ENCODE results near the gene ADAM33.

ADAM33 gene

DNA sequence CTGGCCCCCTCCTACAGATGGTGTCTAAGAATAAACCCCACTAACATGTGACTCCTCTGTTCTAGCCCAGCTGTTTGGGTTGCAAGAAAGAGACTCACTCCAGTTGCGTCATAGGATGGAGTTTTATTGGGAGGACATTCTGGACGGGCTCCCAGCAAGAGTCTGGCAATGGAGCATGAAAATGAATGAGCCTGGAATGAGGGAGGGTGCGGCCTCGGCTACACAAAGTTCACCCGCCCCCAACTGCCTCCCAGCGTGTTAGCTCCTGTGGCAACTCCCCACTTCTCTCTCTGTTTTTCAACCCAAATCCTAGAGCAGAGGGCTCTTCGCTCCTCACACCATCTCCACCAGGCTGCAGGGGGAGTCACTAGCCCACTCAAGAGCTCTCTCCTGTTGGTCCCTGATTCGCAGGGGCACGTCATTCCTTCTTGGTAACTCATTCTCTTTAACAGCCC, 5.1 kb upstream of the ADAM33 start:
- no peak for DNase-seq

DNA sequence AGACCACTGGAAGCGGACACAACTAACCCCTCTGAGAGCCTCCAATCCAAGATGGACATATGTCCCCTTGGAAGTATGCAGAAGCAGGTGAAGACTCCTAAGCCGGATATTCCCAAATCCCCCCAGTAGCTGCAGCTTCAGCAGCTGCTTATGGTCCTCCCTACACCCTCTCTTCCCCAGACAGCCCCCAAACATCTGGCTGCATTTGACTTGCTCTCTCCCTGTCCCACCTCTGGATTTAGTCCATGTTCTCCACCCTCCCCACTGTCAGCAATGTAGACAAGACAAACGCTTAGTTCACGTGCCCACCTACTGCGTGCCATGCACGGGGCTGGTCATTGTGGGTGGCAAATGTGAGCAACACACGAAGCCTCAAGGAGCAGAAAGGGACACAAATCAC, 4.6 kb upstream of the ADAM33 start:
- DNase-seq, result no peak

DNA sequence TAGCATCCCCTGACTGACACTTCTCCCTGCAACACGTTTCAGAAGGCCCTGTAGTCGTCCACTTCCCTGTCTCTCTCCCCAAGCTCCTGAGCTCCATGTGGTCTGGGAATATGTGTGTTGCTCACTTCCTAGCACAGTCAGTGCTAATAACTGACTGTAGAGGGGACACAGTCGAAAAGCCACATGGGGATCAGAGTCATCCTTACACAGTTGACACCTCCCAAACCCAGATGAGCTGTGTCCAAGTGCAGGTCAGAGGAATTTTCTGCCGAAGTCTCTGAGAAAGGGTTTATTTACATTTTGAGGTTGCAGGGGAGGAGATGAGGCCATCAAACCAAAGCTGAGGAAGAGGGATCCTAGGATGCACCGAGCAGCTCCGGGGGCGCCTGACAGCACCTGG, 3.5 kb upstream of the ADAM33 start:
- no peak for DNase-seq

DNA sequence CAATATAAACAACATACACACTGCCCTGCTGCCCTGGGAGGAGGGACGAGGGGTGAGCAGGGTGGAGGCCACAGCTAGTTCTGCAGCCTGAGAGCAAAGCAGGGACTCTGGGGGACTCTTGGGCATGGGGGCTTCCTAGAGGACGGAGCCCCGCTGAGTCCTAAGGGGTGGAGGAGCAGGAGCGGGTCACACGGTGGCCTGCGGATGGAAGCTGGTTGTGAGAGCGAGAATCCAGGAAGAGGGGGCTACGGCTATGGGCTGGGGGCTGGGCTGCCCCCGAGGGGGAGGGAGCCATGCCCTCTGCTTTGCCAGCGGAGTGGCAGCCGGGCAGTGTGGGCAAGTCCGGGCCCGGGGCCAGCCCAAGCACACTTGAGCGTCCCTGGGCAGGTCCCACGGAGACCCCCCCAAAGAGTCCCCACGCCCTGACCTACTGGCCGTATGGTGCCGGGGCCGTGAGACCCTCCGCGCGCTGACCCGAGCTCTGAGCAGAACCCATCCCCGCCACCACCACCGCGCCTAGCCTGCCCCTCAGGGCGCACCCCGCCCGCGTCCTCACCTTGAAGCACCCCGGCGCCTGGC, 369 bp downstream of the ADAM33 start:
- DNase-seq, result no peak

DNA sequence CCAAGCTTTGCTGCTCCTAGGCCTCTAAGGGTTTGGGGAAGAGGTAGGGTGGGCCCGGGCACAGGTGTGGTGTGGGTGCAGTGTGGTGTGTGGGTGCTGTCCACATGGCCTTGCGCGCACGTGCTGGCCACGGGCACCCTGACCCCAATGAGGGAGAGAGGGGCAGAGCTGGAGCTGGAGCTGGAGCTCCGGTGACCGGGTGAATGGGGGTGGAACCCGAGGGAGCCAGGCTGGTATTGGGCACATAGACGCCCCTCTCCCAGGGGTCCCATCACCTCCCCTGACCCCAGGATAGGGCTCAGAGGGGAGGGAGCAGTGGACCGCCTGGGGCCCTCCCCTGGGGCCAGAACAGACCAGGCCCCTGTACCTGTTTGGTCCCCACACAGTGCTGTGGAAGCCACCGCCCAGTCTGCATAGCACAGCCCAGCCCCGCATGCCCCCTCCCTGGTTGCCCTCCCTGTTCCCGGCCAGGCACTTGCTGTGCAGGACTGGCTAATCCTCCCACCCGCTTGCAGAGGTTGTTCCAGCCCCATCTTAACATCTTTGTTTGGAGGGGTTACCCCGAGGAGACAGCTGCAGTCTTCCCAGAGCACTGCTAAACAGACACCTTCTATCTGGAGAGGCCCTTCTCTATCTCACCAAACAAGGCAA, 984 bp downstream of the ADAM33 start:
- DNase-seq, result no peak

DNA sequence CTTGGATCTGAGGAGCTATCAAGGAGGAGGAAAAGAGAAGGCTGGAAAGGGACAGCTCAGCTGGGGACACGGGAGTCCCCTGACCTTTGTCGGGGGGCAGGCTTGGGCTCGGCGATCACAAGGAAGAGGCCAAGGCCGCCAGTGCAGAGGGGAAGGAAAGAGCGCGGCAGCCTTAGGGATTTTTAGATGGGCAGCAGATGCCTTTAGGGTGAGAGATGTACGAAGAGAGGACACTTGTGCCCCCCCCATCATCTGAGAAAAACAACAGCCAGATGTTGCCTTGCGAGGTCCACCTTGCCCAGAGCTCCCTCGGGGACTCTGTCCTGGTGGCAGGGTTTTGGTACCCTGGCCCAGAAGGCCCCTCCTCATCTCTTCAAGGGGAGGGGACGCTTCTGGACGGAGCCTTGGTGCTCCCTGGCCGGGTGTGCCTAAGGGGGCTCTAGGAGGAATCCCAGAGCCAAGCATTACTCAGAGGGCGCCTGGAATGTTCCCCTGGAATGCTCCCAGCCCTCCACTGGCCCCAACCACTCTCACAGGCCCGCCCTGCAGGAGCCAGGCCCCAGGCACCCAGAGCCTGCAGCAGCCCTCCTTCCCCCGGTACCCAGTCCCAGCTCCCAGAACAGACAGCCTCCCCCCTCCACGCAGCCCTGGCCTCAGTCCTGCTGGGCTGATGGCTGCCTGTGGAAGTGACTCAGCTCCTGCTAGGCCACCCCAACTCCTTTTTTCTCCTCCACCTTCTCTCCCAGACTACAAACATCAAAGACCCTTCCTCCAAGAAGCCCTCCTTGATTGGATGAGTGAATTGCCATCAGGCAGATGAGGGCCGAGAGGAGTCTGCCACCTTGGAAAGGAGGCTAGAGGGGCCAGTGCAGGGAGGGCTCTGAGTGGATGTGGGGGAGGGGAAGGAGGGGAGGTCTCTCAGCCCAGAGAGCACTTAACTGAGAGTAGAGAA, 1.8 kb downstream of the ADAM33 start:
- no peak for DNase-seq

DNA sequence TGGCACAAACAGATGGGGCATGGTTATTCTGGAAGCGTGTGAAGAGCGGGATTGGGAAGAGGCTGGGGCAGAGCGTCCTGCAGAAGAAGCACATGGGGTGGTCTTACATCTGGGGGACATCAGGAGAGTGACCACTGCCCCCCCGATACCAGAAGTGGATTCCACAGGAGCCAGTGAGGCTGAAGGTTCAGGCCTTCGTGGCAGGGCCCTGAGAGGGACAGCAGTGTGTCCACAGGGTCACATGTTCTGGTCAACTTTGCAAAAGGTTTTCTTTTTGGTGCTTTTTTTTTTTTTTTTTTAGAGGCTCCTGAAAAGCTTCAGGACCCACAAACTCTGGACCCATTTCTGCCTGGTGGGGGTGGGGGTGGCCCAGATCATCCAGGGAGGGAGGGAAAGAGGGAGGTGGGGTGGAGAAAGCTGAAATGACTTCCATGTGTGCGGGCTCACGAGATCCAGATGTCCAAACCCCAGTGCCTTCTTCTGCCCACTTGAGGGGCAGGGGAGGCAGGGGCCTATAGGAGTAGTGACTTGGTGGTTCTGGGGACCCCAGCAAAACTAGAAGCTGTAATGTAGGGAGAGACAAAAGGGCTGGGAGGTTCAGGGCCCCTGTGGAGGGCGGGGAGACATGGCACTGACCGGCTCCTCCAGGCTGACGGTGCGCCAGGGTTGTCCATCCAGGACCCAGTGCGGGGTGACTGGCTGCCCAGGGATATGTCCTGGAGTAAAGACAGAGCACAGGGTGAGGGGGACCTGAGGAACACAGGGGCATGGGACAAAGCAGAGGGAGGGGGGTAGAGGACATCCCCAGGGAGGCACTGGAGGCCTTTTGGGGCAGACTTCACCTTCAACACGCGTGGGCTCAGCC, 2.7 kb downstream of the ADAM33 start:
- DNase-seq, result no peak

DNA sequence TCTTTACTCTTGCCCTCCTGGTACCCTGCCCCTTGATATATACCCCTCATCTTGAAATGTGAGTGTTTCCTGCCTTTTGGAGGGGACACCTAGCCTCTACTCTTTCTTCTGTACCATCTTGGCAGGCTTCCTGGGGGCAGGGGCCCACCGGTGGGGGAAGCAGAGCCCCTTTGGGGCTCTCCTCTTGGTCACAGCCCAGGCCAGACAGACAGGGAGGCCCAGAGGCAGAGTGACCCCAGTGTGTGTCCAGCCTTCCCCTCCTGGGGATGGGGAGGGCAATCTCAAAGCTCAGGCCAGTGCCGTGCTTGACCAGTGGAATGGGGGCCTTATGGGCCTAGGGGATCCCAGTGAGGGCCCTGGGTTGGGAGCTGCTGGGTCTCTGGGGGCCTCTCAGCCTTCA, 3.6 kb downstream of the ADAM33 start:
- no peak for DNase-seq

DNA sequence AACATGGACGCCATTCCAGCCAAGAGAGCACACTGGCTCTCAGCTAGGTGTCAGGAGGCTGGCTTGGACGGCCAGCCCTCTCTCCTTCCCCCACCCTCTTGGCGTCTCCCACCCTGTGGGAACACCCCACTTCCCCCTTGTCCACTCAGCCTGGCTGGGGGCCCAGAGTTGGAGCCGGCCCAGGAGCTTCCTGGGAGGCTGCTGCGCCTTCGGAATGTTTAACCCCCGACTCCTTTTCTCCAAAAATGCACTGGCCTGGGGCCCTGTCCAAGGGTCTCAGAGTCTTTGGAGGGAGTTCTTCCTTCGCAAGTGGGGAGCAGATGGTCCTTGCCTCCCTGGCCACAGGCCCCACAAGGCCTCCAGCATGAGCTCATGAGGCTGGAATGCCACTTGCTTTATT, 4.1 kb downstream of the ADAM33 start:
- no peak for DNase-seq

DNA sequence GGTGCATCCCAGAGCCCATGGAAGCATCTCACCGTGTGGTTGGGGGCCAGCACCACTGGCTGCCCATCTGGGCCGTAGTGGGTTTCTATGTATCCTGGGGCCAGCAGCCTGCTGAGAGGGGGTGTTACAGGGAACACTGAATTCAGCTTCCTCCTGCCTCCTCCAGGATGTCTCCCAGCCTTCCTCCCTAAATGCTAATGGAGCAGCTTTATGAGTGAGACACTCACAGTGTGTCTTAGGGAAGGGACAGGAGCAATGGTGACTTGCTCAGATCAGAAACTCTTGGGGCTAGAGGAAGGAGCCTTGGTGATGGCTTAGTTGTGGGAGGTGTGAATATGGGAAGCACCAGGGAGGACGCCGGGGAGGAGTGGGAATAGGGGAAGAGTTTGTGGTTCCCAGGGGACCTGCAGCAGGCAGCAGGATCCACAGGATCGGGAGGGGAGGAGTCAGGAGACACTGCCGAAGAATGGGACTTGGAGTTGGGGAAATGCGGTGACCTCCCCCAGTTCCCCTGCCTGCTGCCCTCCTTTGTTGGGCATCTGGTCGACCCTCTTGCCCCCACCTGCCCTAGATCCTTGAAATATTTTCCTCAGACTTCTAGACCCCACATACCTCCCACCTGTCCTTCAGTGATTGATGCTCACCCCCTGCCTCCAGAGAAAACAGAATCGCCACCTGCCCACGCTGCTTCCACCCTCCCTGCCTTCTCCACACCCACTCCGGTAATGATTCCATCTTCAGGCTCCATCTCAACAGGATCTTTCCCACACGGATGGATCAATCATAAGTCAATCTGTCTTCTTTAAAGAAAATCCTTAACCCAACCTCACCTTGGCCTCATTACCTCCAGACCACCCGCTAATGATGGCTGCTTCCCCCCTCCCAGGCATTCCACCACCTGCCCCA, 6.6 kb downstream of the ADAM33 start:
- DNase-seq, result no peak

DNA sequence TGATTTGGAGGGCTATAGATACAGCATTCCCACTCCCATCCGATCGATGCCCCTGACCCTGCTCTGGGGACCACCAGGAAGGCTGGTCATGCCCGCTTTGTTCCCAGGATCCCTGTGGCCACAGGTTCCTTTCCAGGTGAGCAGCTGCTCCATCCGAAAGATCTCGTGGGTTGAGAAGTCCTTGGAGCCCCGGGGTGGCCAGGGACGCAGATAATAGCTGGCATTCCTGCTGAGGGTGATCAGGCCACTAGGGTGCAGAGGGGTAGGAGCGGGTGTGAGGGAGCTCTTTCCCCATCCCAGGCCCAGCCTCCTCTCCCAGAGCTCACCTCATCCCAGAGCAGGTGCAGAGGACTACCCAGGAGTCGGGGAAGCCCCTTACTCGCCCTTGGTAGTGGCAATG, 7.4 kb downstream of the ADAM33 start:
- no peak for DNase-seq

DNA sequence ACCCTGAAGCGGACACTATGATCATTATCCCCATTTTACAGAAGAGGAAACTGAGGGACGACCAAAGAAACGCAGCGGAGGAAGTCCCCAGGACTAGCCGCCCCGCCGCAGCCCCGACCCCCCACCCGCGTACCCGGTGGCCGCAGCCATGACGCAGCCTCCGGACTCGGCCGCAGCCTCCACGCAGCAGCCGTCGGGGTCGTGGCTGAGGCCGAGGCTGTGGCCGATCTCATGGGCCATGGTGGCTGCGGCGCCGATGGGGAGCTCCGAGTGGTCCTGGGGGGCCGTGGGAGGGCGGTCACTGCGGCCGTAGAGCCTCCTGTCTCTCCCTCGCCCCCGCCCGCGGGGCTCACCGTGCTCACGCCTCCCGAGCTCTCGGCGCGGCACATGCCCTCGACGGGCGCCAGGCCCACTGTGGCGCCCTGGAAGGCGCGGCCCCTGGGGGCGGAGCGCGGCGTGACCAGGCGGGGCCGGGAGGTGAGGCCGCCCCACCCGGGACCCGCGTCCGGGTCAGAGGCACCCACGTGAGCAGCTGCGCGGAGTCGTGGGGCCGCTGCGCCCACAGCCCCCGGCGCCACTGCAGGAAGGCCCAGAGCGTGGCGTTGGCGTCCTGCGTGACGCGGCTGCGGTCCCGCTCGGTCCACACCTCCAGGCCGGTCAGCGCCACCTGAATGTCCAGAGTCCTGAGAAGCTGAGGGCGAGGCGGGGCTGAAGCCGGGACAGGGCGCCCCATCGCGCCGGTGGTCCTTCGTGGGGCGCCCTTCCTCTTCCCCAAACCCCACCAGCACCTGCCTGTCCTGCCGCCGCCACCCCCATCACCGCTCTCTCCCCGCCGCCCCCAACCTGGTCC, 8.4 kb downstream of the ADAM33 start:
- no peak for DNase-seq

DNA sequence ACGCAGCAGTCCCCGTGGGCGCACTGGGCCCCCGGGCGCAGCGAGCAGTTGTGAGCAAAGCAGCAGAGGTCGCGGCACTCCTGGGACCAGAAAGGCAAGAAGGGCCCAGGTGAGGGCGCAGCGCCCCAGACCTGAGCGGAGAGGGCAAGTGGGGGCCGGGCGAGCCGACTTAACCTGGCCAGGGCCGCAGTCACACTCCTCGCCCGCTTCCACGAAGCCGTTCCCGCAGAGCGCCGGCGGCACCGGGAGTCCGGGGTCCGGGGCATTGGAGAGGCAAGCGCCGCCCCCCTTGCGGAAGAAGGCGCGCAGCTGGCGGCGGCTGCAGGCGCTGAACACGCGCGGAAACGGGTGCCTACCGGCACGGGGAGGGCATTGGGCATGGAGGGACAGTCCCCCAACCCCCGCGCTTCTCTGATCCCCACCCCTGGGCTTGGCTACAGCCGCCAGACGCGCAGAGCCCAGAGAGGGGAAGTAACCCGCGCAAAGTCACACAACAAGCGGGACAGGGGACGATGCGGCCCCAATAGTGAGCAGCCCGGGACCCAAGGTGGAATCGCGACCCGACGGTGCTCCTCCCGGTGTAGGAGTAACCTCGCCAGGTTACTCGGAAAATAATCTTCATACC, 9.2 kb downstream of the ADAM33 start:
- no peak for DNase-seq

DNA sequence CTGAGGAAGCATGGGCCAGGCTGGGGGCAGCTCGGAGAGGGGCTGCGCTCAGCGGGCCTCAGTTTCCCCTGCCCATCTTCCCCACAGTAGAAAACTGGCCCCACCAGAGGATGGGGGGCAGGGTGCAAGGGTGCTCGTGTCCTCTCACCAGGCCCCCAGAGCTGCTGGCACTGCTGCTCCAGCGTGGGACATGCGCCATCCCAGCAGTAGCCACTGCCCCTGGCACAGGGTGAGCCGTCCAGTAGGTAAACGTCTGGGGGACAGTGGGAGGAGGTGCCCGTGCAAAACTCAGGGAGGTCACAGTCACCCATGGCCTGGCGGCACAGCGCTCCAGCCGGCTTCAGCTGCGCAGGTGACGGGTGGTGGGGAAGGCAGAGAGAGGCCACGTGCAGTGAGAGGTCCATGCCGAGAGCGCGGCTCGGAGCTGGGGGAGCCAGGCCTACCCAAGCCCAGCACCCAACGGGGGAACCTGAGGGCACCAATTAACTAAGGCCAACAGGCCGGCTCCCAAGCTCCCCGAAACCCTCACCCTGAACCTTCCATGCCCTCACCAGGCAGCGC, 9.7 kb downstream of the ADAM33 start:
- no peak for DNase-seq

DNA sequence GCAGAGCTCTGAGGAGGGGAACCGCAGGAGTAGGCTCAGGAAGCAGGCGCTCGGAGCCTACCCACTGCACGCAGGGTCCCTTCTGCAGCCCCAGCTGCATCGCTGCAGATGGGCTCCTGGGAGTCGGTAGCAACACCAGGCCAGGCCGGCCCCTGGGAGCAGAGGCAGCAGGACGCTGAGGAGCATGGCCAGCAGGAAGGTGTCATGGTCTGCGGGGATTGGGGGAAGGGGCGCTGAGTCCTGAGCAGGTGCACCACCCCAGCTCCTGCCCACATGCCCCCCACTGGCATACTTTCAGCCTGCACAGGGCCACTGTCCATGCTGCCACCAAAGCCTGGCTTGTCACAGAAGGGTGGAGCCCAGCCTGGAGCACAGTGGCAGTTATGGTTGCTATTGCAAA, 10.9 kb downstream of the ADAM33 start:
- DNase-seq, result no peak

DNA sequence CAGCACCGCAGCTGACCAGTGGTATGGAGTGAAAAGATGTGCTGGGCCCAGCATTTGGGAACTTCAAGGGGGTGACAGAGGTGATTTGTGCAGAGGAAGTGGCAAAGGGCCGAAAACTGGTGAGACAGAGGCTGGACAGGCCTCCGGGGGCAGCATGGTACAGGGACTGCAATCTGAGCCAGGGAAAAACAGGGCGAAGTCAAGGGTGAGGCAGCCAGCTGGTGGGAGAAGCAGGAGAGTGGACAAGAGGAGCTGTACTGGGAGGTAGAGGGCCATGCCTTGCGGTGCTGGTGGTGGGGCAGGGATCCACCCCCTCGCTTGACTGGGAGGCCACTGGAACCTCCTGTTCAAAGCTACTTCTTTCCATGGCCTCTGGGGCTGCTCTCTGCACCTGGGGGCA, 11.3 kb downstream of the ADAM33 start:
- DNase-seq, result peak; percentile 38

DNA sequence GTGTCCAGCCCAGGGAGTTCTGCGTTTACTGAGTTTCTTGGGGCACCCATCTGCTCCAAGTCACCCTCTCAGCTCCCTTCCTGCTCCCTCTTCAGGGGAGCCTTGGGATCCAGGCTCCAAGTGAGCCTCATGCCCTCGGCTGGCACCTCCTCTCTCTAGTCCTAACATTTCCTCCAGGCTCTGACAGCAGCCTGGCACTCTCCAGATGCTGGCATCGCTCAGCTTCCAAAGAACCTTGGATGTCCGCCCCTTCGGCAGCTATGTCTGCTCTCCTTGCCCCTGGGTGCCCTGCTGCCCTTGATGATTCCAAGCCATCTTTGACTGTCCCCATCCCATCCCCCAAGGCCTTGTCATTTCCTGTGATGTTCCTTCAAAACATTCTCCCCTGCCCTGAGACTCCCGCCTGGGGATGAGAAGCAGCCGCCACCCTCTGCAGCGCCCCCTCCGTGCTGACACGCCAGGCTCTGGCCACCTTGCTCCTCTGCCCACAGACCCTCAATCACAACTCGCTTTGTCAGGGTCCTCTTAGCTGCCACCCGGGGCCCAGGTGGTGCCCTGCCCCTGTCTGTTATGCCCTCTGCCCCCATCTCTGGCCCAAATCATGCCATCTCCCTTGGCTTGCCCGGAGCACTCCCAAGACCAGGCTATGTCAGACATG, 12.0 kb downstream of the ADAM33 start:
- DNase-seq, result no peak

DNA sequence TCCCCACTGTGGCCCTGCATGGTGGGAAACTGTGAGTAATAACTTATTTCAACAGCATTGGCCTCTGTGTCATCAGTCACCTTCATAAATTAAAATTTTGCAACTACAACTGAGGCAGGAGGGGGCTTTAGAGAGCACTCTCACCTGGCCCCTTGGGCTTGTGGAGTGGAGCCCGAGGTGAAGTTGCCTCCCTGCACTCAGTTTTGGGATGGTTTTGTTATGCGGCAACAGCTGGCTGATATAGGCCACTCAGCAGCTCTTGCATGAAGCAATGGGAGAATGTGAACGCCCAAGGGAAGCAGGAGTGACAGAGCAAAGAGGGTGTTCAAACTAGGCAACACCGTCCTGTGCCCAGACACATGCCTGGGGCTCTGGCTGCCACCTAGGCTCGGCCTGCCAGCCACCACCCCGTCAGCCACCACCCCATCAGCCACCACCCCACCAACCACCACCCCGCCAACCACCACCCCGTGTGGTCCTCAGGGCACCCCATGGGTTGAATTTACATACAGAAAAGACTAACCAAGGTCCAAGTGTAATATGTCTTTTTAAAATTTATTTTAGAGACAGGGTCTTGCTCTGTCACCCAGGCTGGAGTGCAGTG, 14.3 kb downstream of the ADAM33 start:
- no peak for DNase-seq

DNA sequence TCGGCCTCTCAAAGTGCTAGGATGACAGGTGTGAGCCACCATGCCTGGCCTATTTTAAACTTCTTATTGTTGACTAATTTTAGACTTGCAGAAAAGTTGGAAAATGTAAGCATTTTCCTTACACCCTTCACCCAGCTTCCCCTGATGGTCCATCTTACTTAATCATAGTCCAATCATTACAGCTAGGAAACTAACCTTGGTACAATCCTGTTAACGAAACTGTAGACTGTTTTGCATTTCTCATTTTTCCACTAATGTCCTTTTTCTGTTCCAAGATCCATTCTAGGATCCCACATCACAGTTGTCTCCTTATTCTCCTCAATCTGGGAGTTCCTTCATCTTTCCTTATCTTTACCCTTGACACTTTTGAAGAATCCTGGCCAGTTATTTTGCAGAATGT, 18.0 kb downstream of the ADAM33 start:
- DNase-seq, result no peak

All from hematopoietic multipotent progenitor cell treated with erythropoietin and hydrocortisone succinate and interleukin-3 and kit ligand, for 6 days (in vitro differentiated cells).